NCI-H1092 (cell line): ENCODE measurements around the gene KCNMB2.
"Not testable (repeated sequence)": the region's sequence is repeated elsewhere in the genome, so short reads cannot be mapped to it uniquely, and the experiment has no call there.

Source experiments
- DNase-seq: peaks from one replicate; lab custom pipeline; 2025; lab: John Stamatoyannopoulos, UW

Gene KCNMB2

GRCh38 chr3:178703268-178703975 lies 167.2 kb downstream of the KCNMB2 start:
- no peak for DNase-seq

GRCh38 chr3:178705925-178706324 lies 169.7 kb downstream of the KCNMB2 start:
- DNase-seq, result no peak

GRCh38 chr3:178706411-178706810 lies 170.2 kb downstream of the KCNMB2 start:
- no peak for DNase-seq

GRCh38 chr3:178707311-178708031 lies 171.2 kb downstream of the KCNMB2 start:
- DNase-seq, result peak; percentile 45

GRCh38 chr3:178709051-178709450 lies 172.8 kb downstream of the KCNMB2 start:
- no peak for DNase-seq

- DNase-seq, result no peak
These were observed 175.5 kb downstream of the KCNMB2 start for GRCh38 chr3:178711753-178712152.

GRCh38 chr3:178712247-178712646 lies 176.0 kb downstream of the KCNMB2 start:
- no peak for DNase-seq

- DNase-seq, result no peak
These were observed 178.9 kb downstream of the KCNMB2 start for GRCh38 chr3:178714925-178715832.

GRCh38 chr3:178718995-178719635 lies 182.9 kb downstream of the KCNMB2 start:
- DNase-seq, result no peak

- no peak for DNase-seq
These were observed 196.6 kb downstream of the KCNMB2 start for GRCh38 chr3:178732824-178733223.

GRCh38 chr3:178735032-178735674 lies 198.9 kb downstream of the KCNMB2 start:
- no peak for DNase-seq

GRCh38 chr3:178736300-178736699 lies 200.1 kb downstream of the KCNMB2 start:
- DNase-seq, result no peak

GRCh38 chr3:178739720-178740119 lies 203.5 kb downstream of the KCNMB2 start:
- DNase-seq, result no peak

- DNase-seq, result no peak
These were observed 204.8 kb downstream of the KCNMB2 start for GRCh38 chr3:178741020-178741419.

- DNase-seq, result no peak
These were observed 207.1 kb downstream of the KCNMB2 start for GRCh38 chr3:178743297-178743696.

- DNase-seq, result not testable (repeated sequence)
These were observed 209.8 kb downstream of the KCNMB2 start for GRCh38 chr3:178745861-178746655.

- DNase-seq, result no peak
These were observed 212.6 kb downstream of the KCNMB2 start for GRCh38 chr3:178748874-178749273.

- DNase-seq, result no peak
These were observed 213.2 kb downstream of the KCNMB2 start for GRCh38 chr3:178749471-178749870.

- no peak for DNase-seq
These were observed 214.5 kb downstream of the KCNMB2 start for GRCh38 chr3:178750639-178751300.

- DNase-seq, result no peak
These were observed 216.6 kb downstream of the KCNMB2 start for GRCh38 chr3:178752843-178753242.
